HG03039 (cell line): Measurements from ENCODE around the gene CMTM3.
"Not testable (repeated sequence)": the region's sequence is repeated elsewhere in the genome, so short reads cannot be mapped to it uniquely, and the experiment has no call there.

Experiments used
- ATAC-seq: cut with Tn5 transposase; IDR thresholded peaks from one replicate; pipeline ENCODE4 v1.9.1; 2021; ENCODE audit warnings: mild to moderate bottlenecking, moderate library complexity; ENCODE audit not compliant: unreplicated experiment

The CMTM3 gene

GRCh38 chr16:66608241-66609138 is 4.0 kb downstream of the CMTM3 start:
- ATAC-seq = peak; percentile 46

- ATAC-seq = no peak
Observed at GRCh38 chr16:66609139-66609510, 4.6 kb downstream of the CMTM3 start.

- no peak for ATAC-seq
Observed at GRCh38 chr16:66610111-66610820, 5.8 kb downstream of the CMTM3 start.

- not testable (repeated sequence) for ATAC-seq
Observed at GRCh38 chr16:66611911-66612310, 7.4 kb downstream of the CMTM3 start.

- no peak for ATAC-seq
Observed at GRCh38 chr16:66612422-66612821, 7.9 kb downstream of the CMTM3 start.

GRCh38 chr16:66614161-66614802 is 9.8 kb downstream of the CMTM3 start:
- no peak for ATAC-seq

GRCh38 chr16:66616169-66616568 is 11.7 kb downstream of the CMTM3 start:
- ATAC-seq = no peak

- ATAC-seq = no peak
Observed at GRCh38 chr16:66616592-66616991, 12.1 kb downstream of the CMTM3 start.

- ATAC-seq = no peak
Observed at GRCh38 chr16:66617010-66617434, 12.5 kb downstream of the CMTM3 start.

- ATAC-seq = no peak
Observed at GRCh38 chr16:66617728-66618127, 13.2 kb downstream of the CMTM3 start.

GRCh38 chr16:66618588-66619375 is 14.3 kb downstream of the CMTM3 start:
- ATAC-seq = no peak

- ATAC-seq = no peak
Observed at GRCh38 chr16:66619534-66620428, 15.3 kb downstream of the CMTM3 start.

- ATAC-seq = no peak
Observed at GRCh38 chr16:66620429-66620795, 15.9 kb downstream of the CMTM3 start.

GRCh38 chr16:66621973-66622372 is 17.5 kb downstream of the CMTM3 start:
- ATAC-seq = no peak

- no peak for ATAC-seq
Observed at GRCh38 chr16:66622863-66623262, 18.4 kb downstream of the CMTM3 start.

GRCh38 chr16:66623755-66624154 is 19.3 kb downstream of the CMTM3 start:
- ATAC-seq = no peak

GRCh38 chr16:66627611-66628378 is 23.3 kb downstream of the CMTM3 start:
- not testable (repeated sequence) for ATAC-seq

- no peak for ATAC-seq
Observed at GRCh38 chr16:66629856-66630255, 25.4 kb downstream of the CMTM3 start.
